ENCODE results near the gene GRK2.

- no peak for TF ChIP-seq POLR2A (IDR thresholded peaks at IDR 0.05)
- TF ChIP-seq CTCF (IDR thresholded peaks at IDR 0.05): no peak
Observed at GRCh38 chr11:67230406-67230805, 35.9 kb upstream of the GRK2 start.

Data from vagina (tissue), 2 donors.